ENCODE results near the gene SGIP1. TPM values are rescaled to one million over a fixed set of nuclear protein-coding genes. Genes with fewer than 3 reads are reported as not detected.
A peak's percentile ranks its signal among the peaks of the same experiment; 100 is the strongest.
"Not testable (repeated sequence)": the region's sequence is repeated elsewhere in the genome, so short reads cannot be mapped to it uniquely, and the experiment has no call there.

The SGIP1 gene
- polyA plus RNA-seq, 10 donors, result 1.3 to 6.1 (median 2.0) TPM

- DNase-seq, result no peak
These were observed 145.2 kb downstream of the SGIP1 start for GRCh38 chr1:66679140-66679539.

DNA sequence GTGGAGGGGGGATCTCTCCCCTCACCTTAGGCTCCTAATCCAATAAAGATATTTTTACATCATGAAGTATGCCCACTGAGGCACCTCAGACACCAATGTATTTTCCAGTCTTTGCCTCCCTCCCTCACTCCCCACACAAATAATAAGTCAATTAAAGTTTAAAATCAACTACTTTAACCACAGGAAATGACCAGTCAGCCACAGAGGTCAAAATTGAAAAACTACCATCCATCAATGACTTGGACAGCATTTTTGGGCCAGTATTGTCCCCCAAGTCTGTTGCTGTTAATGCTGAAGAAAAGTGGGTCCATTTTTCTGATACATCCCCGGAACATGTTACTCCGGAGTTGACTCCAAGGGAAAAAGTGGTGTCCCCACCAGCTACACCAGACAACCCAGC lies 147.7 kb downstream of the SGIP1 start:
- no peak for DNase-seq

- DNase-seq, result no peak
These were observed 148.2 kb downstream of the SGIP1 start for GRCh38 chr1:66682106-66682505.

DNA sequence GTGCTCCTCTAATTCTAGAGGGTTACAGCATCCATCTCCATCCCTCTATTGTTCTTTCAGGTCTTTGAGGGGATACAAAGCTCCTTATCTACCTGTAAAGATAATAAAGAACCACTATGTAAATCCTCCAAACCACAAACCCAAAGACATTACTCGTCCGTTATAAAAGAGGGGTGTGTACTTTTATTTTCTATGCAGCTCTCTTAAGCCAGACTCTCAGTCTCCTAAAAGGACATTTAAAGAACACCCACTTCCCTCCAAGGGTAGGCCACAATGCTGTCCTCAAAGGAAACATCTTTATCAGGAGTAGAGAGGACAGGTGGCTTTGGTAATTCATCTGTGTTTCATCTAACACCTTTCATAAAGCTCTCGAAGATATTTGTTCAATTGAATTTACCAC lies 150.4 kb downstream of the SGIP1 start:
- DNase-seq, result no peak

GRCh38 chr1:66685265-66685664 lies 151.3 kb downstream of the SGIP1 start:
- DNase-seq, result no peak

DNA sequence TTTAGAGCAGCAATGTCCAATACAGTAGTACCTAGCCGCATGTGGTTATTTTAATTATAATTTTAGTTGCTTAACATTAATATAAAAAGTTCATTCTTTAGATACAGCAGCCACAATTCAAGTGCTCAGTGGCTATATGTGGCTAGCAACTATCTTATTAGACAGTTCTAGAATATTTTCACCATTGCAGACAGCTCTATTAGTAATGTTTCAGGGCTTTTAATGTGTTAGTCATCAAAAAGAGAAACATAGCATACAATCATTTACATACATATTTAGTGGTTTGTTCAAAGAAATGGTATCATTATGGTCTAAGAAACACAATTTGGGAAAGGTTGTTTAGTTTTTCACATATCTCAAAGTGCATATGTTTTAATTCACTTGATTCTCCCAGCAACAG lies 151.7 kb downstream of the SGIP1 start:
- DNase-seq, result peak in 1 of 3 donors; percentile 22

DNA sequence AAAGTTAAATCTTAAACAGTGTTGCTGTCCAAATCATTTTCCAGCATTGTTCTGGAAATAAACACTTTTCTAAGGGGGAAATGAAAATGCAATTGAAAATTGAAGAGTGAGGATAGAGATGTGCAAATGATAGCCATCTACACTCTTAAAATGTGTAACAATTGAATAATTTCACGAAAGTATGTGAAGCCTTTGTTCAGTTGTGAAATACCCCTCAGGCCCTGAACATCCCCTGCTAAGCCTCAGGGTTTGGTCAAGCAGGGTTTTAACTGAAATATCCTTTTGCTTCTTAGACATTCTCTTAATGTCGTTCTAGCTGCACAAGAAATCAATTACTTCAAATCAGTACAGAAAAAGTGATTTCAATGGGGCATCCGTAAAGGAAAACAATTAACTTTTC lies 152.5 kb downstream of the SGIP1 start:
- DNase-seq, result no peak

- DNase-seq, result no peak
These were observed 153.4 kb downstream of the SGIP1 start for GRCh38 chr1:66687358-66687757.

GRCh38 chr1:66690666-66691381 lies 156.9 kb downstream of the SGIP1 start:
- DNase-seq, result no peak

DNA sequence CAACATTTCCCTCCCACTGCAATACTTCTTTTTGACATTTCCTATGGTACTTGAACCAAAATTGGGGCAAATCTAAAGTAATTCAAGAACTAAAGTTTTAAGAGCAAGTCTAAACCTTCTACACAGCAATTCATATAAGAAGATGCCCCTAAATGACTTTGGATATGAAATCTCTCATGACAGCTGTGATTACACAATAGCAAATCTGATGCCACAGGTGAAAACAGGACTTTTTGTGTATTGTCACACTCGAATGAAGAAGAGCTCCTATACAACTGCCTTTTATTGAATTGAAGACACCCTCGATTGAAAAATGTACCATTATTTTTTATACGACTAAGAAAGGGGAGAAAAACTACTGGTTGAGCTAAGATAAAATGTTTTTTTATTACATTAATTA lies 158.7 kb downstream of the SGIP1 start:
- no peak for DNase-seq

- DNase-seq, result no peak
These were observed 159.9 kb downstream of the SGIP1 start for GRCh38 chr1:66693856-66694255.

DNA sequence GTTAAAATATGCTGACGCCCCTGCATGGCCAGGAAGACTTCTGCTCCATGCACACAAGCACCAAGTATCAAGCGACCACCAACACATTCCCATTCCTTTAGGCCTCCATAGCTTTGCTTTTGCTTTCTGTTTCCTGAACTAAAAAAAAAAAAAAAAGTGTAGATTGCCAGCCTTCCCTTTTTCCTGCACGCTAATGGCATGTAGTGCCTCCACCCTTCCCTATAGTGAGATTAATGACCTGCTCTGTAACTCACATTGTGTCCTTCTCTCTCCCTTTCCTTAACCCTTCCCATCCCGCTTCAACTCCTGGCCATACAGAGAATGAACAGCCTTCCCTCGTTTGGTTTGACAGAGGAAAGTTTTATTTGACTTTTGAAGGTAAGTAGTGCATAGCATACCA lies 161.2 kb downstream of the SGIP1 start:
- no peak for DNase-seq

- no peak for DNase-seq
These were observed 162.8 kb downstream of the SGIP1 start for GRCh38 chr1:66696771-66697170.

DNA sequence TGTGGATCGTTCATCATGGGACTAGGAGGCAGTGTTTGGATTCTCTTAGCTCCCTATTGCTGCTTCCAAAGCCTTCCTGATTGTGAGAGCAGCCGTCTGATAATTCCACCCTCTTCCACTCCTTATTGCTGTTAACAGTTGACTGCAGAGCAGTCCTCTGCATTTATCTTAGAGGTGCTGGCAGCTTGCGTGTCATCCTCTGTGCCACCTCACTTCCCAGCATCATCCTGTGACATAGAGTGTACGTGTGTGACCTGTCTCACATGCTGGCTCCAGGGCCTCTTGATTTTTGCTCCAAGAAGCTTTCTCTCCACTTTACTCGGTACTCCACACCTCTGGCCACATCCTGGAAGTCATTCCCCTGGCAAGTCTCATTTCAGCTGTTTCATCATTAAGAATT lies 165.3 kb downstream of the SGIP1 start:
- DNase-seq, result no peak

DNA sequence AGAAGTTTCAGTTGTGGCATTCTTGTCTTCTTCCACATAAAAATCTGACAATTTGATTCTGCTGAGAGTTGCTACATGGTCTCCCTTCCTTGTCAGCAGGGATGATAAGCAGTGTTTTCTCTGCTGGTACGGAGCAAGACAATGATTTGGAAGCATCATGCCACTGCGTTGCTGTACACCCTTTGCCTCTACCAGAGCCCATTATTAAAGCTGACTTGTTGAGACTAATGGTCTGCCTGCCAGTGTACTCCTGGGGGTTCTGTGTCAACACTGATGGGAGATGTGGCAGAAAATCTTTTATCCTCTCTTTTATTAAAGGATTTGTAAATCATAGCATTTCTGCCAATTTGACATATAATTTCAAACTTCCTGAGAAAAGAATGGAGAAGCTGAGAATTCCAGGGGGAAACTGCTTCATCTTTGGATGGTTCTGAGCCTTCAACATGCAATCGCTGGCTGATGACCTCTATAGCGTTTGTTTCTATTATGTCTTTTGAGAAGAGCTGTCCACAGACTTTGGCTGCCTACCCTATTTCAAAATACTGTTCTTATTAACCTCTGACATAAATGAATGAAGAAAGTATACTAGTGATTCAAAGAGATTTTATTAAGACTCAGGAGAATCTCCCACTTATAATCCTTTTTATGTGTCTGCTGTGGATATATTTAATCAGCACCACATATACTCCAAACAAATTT lies 170.4 kb downstream of the SGIP1 start:
- peak in 1 of 3 donors; percentile 15 for DNase-seq

- peak in 1 of 3 donors; percentile 27 for DNase-seq
These were observed 171.2 kb downstream of the SGIP1 start for GRCh38 chr1:66705110-66705509.

- DNase-seq, result no peak
These were observed 177.5 kb downstream of the SGIP1 start for GRCh38 chr1:66711420-66711819.

DNA sequence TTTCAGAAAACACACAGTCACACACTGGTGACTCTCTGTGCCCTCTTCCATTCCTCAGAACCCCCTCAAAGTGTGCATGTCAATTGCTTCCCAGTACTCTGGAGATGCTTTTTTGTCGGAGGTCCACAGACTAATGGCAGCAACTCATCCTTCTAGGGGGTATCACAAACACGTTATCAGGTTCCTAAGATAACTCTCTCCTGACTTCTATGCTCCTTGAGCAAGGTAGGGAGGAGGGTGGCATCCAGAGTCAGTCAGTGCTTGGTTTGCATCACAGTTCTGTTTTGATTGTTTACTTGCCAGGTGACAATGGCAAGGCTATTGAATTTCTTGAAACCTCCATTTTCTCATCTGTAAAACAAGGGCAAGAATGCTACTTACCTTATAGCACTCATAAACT lies 178.9 kb downstream of the SGIP1 start:
- DNase-seq, result no peak

- DNase-seq, result no peak
These were observed 190.0 kb downstream of the SGIP1 start for GRCh38 chr1:66723985-66724384.

DNA sequence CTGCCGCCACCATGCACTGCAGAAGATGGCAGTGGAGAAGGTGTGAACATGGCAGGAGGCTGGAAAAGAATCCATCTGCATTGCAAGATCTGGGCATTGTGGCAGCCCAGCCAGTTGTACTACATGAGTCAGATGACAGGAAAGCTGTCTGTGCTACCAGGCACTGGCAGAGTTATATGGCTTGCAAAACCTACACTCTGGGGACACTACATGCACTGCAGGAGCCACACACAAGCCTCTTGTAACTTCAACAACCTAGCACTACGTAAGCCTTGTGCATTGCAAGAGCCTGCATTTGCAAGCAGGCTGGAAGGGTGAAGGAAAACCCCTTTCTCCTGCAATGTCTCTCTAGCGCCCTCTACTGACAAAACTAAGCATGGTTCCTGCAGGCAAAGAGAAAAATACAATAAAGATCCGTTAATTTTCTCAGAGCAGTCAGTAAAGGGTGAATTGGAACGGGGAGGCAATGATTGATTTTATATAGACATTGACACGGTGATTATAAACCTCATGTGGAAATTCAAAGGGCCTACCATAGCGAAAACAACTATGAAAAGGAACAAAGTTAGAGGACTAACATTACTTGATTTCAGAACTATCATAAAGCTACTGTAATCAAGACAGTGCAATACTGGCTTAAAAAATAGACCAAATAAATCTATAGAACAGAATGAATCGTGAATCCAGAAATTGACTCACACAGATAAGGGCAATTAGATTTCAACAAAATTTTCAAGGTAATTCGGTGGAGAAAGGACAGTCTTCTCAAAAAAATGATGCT lies 192.1 kb downstream of the SGIP1 start:
- peak; percentile 52 to 66 (median 61) for DNase-seq

DNA sequence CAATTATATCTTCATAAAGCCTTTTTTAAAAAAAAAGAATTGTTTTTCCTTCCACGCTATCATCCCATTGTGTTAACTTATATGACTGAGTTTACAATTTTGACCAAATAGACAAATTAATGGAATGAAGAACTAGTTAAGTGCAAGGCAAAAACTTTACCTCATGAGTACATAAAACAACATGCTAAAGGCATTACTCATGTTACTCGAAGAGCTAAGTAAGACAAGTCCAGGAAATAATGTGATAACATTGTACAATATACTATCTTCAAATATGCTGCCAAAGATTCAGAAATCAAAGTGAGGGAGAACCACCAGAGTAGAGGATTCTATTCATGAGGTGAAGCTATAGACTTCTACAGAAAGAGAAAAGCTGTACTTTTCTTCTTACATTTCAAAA lies 194.1 kb downstream of the SGIP1 start:
- no peak for DNase-seq

DNA sequence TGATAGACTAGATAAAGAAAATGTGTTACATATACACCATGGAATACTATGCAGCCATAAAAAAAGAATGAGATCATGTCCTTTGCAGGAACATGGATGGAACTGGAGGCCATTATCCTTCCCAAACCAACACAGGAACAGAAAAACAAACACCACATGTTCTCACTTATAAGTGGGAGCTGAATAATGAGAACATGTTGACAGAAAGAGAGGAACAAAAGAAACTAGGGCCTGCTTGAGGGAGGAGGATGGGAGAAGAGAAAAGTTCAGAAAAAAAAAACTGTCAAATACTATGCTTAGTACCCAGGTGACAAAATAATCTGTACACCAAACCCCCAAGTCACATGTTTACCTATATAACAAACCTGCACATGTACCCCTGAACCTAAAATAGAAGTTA lies 194.8 kb downstream of the SGIP1 start:
- DNase-seq, result not testable (repeated sequence)

- DNase-seq, result no peak
These were observed 195.2 kb downstream of the SGIP1 start for GRCh38 chr1:66729119-66729518.

All from muscle of back (tissue), 11 donors.